B cell (primary cell): ENCODE measurements around the gene FKBP1A. TPM values are rescaled to one million over a fixed set of nuclear protein-coding genes. Genes with fewer than 3 reads are reported as not detected.

Source experiments
- ATAC-seq: fragments of 200-7000 bp; cut with Tn5 transposase; one replicate; pipeline ENCODE4 v1.10.0; 2021; ENCODE audit warnings: low read depth, mild to moderate bottlenecking, moderate number of reproducible peaks, moderate library complexity
- CTCF ChIA-PET: fragments of 350-600 bp; sonication (Branson Sonifier 250); formaldehyde crosslinking; loops from one replicate; lab custom pipeline; 2021; ENCODE audit warnings: antibody characterized with exemption, inconsistent platforms; lab: Charles Lee
- POLR2A ChIA-PET: fragments of 350-600 bp; sonication (Branson Sonifier 250); formaldehyde crosslinking; loops from one replicate; lab custom pipeline; 2021; ENCODE audit warnings: antibody characterized with exemption; lab: Charles Lee
- DNase-seq: peaks from one replicate; pipeline ENCODE4 v3.0.0; 2013
- H2AFZ ChIP-seq: 2 replicates; pipeline ENCODE4 v1.6.1; 2012; ENCODE audit warnings: mild to moderate bottlenecking, low read depth, low read length; ENCODE audit not compliant: insufficient read depth, poor library complexity, severe bottlenecking
- H3K27ac ChIP-seq, 2 donors: 1 replicate in 1 of 2; 2 replicates in 1 of 2; pipeline ENCODE4 v1.5.1; 2012 to 2013; ENCODE audit warnings: low read length in 2 of 2, mild to moderate bottlenecking in 2 of 2, moderate library complexity in 1 of 2
- H3K27me3 ChIP-seq, 4 experiments: fragments of 200-600 bp in 1 of 4; sonication (generic) in 1 of 4; replicated peaks in 1 of 4; 1 replicate in 2 of 4; 2 replicates in 2 of 4; pipeline versions ENCODE4 v1.6.1 to v1.7.0; 2013 to 2016; ENCODE audit warnings: low read length in 3 of 4, mild to moderate bottlenecking in 2 of 4, mixed read lengths in 1 of 4, moderate library complexity in 1 of 4; ENCODE audit not compliant: insufficient read depth in 4 of 4, control insufficient read depth in 3 of 4; ENCODE audit errors: control extremely low read depth in 1 of 4
- H3K36me3 ChIP-seq, 2 experiments: replicated peaks in 1 of 2; 1 replicate in 1 of 2; 2 replicates in 1 of 2; pipeline versions ENCODE4 v1.6.1 to v1.7.1; 2013; ENCODE audit warnings: low read length in 1 of 2; ENCODE audit not compliant: insufficient read depth in 2 of 2, control insufficient read depth in 1 of 2; ENCODE audit errors: control extremely low read depth in 1 of 2, extremely low read depth in 1 of 2
- H3K4me1 ChIP-seq, 2 donors: fragments of 200-600 bp in 1 of 2; sonication (generic) in 1 of 2; 1 replicate in 1 of 2; 2 replicates in 1 of 2; pipeline versions ENCODE4 v1.5.1 to v1.6.1; 2013 to 2017; ENCODE audit warnings: low read length in 2 of 2; ENCODE audit not compliant: control insufficient read depth in 2 of 2, insufficient read depth in 2 of 2
- H3K4me2 ChIP-seq: replicated peaks from 2 replicates; pipeline ENCODE3; 2012; ENCODE audit warnings: mild to moderate bottlenecking, low read depth, low read length; ENCODE audit not compliant: poor library complexity, severe bottlenecking
- H3K4me3 ChIP-seq, 5 experiments: fragments of 200-600 bp in 1 of 5; sonication (generic) in 1 of 5; 1 replicate in 3 of 5; 2 replicates in 2 of 5; pipeline versions ENCODE4 v1.5.1 to v1.7.0; 2011 to 2016; ENCODE audit warnings: low read length in 4 of 5, mild to moderate bottlenecking in 4 of 5, low read depth in 2 of 5, control low read depth in 1 of 5, moderate library complexity in 1 of 5; ENCODE audit not compliant: insufficient read depth in 1 of 5; ENCODE audit errors: control extremely low read depth in 1 of 5, extremely low read depth in 1 of 5
- H3K79me2 ChIP-seq: fragments of 200-600 bp; sonication (generic); one replicate; pipeline ENCODE4 v1.6.0; 2016; ENCODE audit warnings: low read length; ENCODE audit not compliant: control insufficient read depth, insufficient read depth
- H3K9ac ChIP-seq: fragments of 200-600 bp; sonication (generic); 2 replicates; pipeline ENCODE4 v1.6.1; 2017; ENCODE audit warnings: mild to moderate bottlenecking, low read length, moderate library complexity
- H3K9me3 ChIP-seq, 3 donors: one replicate each; pipeline versions ENCODE4 v1.6.1 to v1.7.1; 2013; ENCODE audit warnings: low read length in 2 of 3; ENCODE audit not compliant: control insufficient read depth in 2 of 3, insufficient read depth in 1 of 3; ENCODE audit errors: control extremely low read depth in 1 of 3
- H4K20me1 ChIP-seq: 2 replicates; pipeline ENCODE4 v1.6.0; 2012; ENCODE audit warnings: mild to moderate bottlenecking, low read length; ENCODE audit not compliant: insufficient read depth, control insufficient read depth, poor library complexity, severe bottlenecking
- H3K27ac Mint-ChIP-seq: one replicate; pipeline ENCODE4 v1.8.0; 2021; ENCODE audit warnings: mixed read lengths
- H3K27me3 Mint-ChIP-seq: one replicate; pipeline ENCODE4 v1.8.0; 2021; ENCODE audit warnings: mixed read lengths
- H3K4me1 Mint-ChIP-seq: one replicate; pipeline ENCODE4 v1.8.0; 2021; ENCODE audit warnings: mixed read lengths
- H3K4me3 Mint-ChIP-seq: one replicate; pipeline ENCODE4 v1.8.0; 2021; ENCODE audit warnings: mixed read lengths
- H3K9me3 Mint-ChIP-seq: one replicate; pipeline ENCODE4 v1.8.0; 2022; ENCODE audit warnings: mixed read lengths; ENCODE audit not compliant: insufficient read depth
- CTCF ChIP-seq: fragments of 200-600 bp; IDR thresholded peaks from one replicate; pipeline ENCODE4 v1.8.0; 2022; ENCODE audit warnings: antibody characterized with exemption, mild to moderate bottlenecking
- EZH2 ChIP-seq: IDR thresholded peaks from 2 replicates; pipeline ENCODE4 v1.6.1; 2012; ENCODE audit warnings: borderline replicate concordance, low read depth, mild to moderate bottlenecking, moderate library complexity, low read length; ENCODE audit not compliant: insufficient read depth, poor library complexity, severe bottlenecking
- WGBS: methylation state at CpG from one replicate; pipeline ENCODE4 v1.1.5; 2013; ENCODE audit warnings: missing lambda C conversion rate; ENCODE audit not compliant: insufficient coverage; 5-methylcytosine and 5-hydroxymethylcytosine counted together
- intact Hi-C: fragments of 100-400 bp; cut with micrococcal nuclease; formaldehyde crosslinking; loops from one replicate; pipeline ENCODE4 v1.10.0; 2022
- polyA plus RNA-seq: library from polyadenylated mRNA; depleted of rRNA; stranded (reverse); fragments of >200 nt; gene quantifications from 2 replicates; pipeline ENCODE4 v1.2.3, GENCODE V29; 2012
- total RNA-seq, 2 donors: library from RNA; stranded (reverse); fragments of 120-200 nt in 1 of 2; gene quantifications; 1 replicate in 1 of 2; 2 replicates in 1 of 2; pipeline versions ENCODE4 v1.2.3 to v1.2.4, GENCODE V29; 2013 to 2022

The FKBP1A gene
- total and polyA plus RNA-seq, 2 donors (not counting 1 experiment from before 2014, with no cell fraction given): 86.3 to 86.7 TPM

GRCh38 chr20:1341561-1342265 lies 51.1 kb downstream of the FKBP1A start:
- TF ChIP-seq EZH2 (no peak), CTCF (no peak)
- Histone ChIP-seq H3K27me3 (no peaks in the 10 kb centered on the region), H3K79me2 (peaks cover 15% of the 10 kb centered on the region), H4K20me1 (peaks cover 4% of the 10 kb centered on the region), H2AFZ (no peak overlapping the region), H3K9ac (no peak overlapping the region), H3K9me3 (no peaks in the 10 kb centered on the region), H3K4me1 (peaks cover 4 to 10% of the 10 kb centered on the region in 2 donors), H3K36me3 (peaks cover 0 to 2% of the 10 kb centered on the region in 2 experiments), H3K27ac (no peak overlapping the region), H3K4me3 (no peak overlapping the region), H3K4me2 (no peak overlapping the region)
- H3K4me1 Mint-ChIP-seq: peaks cover 10% of the 10 kb centered on the region
- no peak overlapping the region for H3K4me3 Mint-ChIP-seq
- POLR2A ChIA-PET: no interaction called here
- H3K27ac Mint-ChIP-seq: no peak overlapping the region
- H3K9me3 Mint-ChIP-seq: no peaks in the 10 kb centered on the region
- no peaks in the 10 kb centered on the region for H3K27me3 Mint-ChIP-seq
- no peak for DNase-seq
- intact Hi-C loops: no loop called here
- 95% methylated on average over 4 of the region's 5 CpGs for WGBS
- ATAC-seq: no peak
- CTCF ChIA-PET: no interaction called here

GRCh38 chr20:1338801-1339200 lies 54.1 kb downstream of the FKBP1A start:
- intact Hi-C loops: no loop called here
- CTCF ChIA-PET: interaction anchor here (1.2 kb wide), 1 partner anchor 100 kb away, joined by 4 read pairs; no protein-coding TSS in a partner anchor
- 100% methylated on average over 3 of the region's 4 CpGs for WGBS

More at GRCh38 chr20:1338801-1339200, 54.1 kb downstream of the FKBP1A start:
- H3K27ac ChIP-seq: no peak overlapping the region
- H3K27ac Mint-ChIP-seq: no peak overlapping the region
- ATAC-seq (no peak), DNase-seq (no peak)
- no peak overlapping the region for H3K9ac ChIP-seq
- no peak overlapping the region for H2AFZ ChIP-seq
- no peak overlapping the region for H3K4me3 ChIP-seq
- no peak overlapping the region for H3K4me3 Mint-ChIP-seq
- no peaks in the 10 kb centered on the region for H3K27me3 Mint-ChIP-seq
- no peak overlapping the region for H3K4me2 ChIP-seq
- H3K4me1 Mint-ChIP-seq: peaks cover 24% of the 10 kb centered on the region
- H4K20me1 ChIP-seq: peaks cover 4% of the 10 kb centered on the region
- peaks cover 24% of the 10 kb centered on the region for H3K79me2 ChIP-seq
- no peaks in the 10 kb centered on the region for H3K9me3 ChIP-seq
- POLR2A ChIA-PET: no interaction called here
- TF ChIP-seq CTCF (no peak), EZH2 (no peak)
- H3K9me3 Mint-ChIP-seq: no peaks in the 10 kb centered on the region
- H3K27me3 ChIP-seq: no peaks in the 10 kb centered on the region
- H3K4me1 ChIP-seq: peaks cover 5 to 13% of the 10 kb centered on the region in 2 donors
- H3K36me3 ChIP-seq: peaks cover 0 to 2% of the 10 kb centered on the region in 2 experiments
